Fibroblast of skin of abdomen (primary cell): Measurements from ENCODE around the gene CPT1B.

ENCODE experiments used
- DNase-seq: peaks from one replicate; pipeline ENCODE4 v3.0.0-alpha.2; 2013

Gene CPT1B

GRCh38 chr22:50545522-50546325 is 32.5 kb downstream of the CPT1B start, which contains the start of gene KLHDC7B:
KLHDC7B (plus strand) TSS chr22:50545899; CDS start chr22:50546244, 345 bp downstream.
- DNase-seq, result peak; percentile 77

- DNase-seq, result no peak
Measured at GRCh38 chr22:50544746-50545253, 33.4 kb downstream of the CPT1B start.

GRCh38 chr22:50544078-50544745 is 34.0 kb downstream of the CPT1B start:
- peak; percentile 63 for DNase-seq

- DNase-seq, result no peak
Measured at GRCh38 chr22:50542416-50542927, 35.8 kb downstream of the CPT1B start.

GRCh38 chr22:50541667-50542026 is 36.6 kb downstream of the CPT1B start:
- peak; percentile 75 for DNase-seq

GRCh38 chr22:50540381-50540780 is 37.8 kb downstream of the CPT1B start:
- no peak for DNase-seq

GRCh38 chr22:50537765-50538164 is 40.5 kb downstream of the CPT1B start:
- DNase-seq, result no peak

- DNase-seq, result no peak
Measured at GRCh38 chr22:50536226-50536625, 42.0 kb downstream of the CPT1B start.

GRCh38 chr22:50535113-50535512 is 43.1 kb downstream of the CPT1B start:
- no peak for DNase-seq

- peak; percentile 56 for DNase-seq
Measured at GRCh38 chr22:50533856-50534711, 44.1 kb downstream of the CPT1B start.

GRCh38 chr22:50532824-50533796 is 45.1 kb downstream of the CPT1B start:
- DNase-seq, result no peak

GRCh38 chr22:50531962-50532674 is 46.1 kb downstream of the CPT1B start:
- peak; percentile 47 for DNase-seq

GRCh38 chr22:50531546-50531961 is 46.7 kb downstream of the CPT1B start:
- DNase-seq, result no peak

GRCh38 chr22:50530877-50531545 is 47.2 kb downstream of the CPT1B start:
- peak; percentile 74 for DNase-seq

GRCh38 chr22:50530580-50530876 is 47.7 kb downstream of the CPT1B start:
- DNase-seq, result no peak

GRCh38 chr22:50529897-50530579 is 48.2 kb downstream of the CPT1B start, which contains the start of gene TYMP:
TYMP (minus strand) TSS chr22:50530012; CDS start chr22:50529709, 303 bp downstream.
- DNase-seq, result peak; percentile 65

GRCh38 chr22:50529416-50529896 is 48.8 kb downstream of the CPT1B start:
- DNase-seq, result no peak

GRCh38 chr22:50528682-50529415 is 49.4 kb downstream of the CPT1B start:
- no peak for DNase-seq
